ENCODE data around the gene GKN2. TPM values are rescaled to one million over a fixed set of nuclear protein-coding genes. Genes with fewer than 3 reads are reported as not detected.
A peak's percentile ranks its signal among the peaks of the same experiment; 100 is the strongest.

Gene GKN2
- total and polyA plus RNA-seq, 9 of the 15 experiments (the other 6 are each of a cell fraction or from before 2014, with no cell fraction given), result not detected

DNA sequence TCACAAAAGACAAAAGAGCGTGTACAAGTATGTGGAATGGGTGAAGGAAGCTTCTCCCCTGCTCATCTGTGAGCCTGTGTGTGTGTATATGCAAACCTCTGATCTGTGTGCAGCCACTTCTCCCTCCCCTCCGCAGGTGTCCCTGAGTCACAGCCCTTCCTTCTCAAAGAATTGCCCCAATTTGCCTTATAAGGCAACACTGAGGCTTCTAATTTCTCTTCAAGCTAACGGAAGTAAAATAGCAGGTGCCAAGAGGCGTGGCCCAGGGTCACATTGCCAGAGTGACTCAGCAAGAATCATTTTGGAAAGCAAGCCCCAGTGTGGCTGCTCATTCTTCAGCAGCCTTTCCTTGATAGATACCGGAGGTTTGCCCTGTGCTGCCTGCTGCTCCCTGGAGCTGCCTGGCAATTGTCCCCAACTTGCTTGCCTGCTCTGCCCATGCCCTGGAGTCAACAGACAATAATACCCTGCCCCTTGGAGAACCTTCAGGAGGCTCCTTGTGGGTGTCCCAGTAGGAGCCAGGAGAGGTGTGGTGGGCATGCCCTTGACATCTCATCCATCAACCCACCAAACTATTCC lies 44.2 kb downstream of the GKN2 start (continued):
- TF ChIP-seq KAT8 (IDR thresholded peaks at IDR 0.05; ENCODE audit: low read depth) (no peak), SNRNP70 (optimal IDR thresholded peaks at IDR 0.05; ENCODE audit: low read depth, low read length) (no peak), SMAD3 (CRISPR knock-in tag; conservative IDR thresholded peaks at IDR 0.05) (no peak), ZC3H4 (CRISPR knock-in tag; IDR thresholded peaks at IDR 0.05; ENCODE audit: borderline replicate concordance) (no peak), BRD9 (IDR thresholded peaks at IDR 0.05; ENCODE audit: low read depth, partially characterized antibody) (no peak), MYBL2 (IDR thresholded peaks at IDR 0.05; ENCODE audit: low read depth) (no peak), MYBL2 (CRISPR knock-in tag; IDR thresholded peaks at IDR 0.05; ENCODE audit: borderline replicate concordance) (no peak), ZNF57 (CRISPR knock-in tag; IDR thresholded peaks at IDR 0.05) (no peak), SNIP1 (IDR thresholded peaks at IDR 0.05; ENCODE audit: low read depth) (no peak), HIVEP1 (CRISPR knock-in tag; IDR thresholded peaks at IDR 0.05) (no peak), ARNT (IDR thresholded peaks at IDR 0.05) (no peak)
- TF ChIP-seq, protein P1, sequence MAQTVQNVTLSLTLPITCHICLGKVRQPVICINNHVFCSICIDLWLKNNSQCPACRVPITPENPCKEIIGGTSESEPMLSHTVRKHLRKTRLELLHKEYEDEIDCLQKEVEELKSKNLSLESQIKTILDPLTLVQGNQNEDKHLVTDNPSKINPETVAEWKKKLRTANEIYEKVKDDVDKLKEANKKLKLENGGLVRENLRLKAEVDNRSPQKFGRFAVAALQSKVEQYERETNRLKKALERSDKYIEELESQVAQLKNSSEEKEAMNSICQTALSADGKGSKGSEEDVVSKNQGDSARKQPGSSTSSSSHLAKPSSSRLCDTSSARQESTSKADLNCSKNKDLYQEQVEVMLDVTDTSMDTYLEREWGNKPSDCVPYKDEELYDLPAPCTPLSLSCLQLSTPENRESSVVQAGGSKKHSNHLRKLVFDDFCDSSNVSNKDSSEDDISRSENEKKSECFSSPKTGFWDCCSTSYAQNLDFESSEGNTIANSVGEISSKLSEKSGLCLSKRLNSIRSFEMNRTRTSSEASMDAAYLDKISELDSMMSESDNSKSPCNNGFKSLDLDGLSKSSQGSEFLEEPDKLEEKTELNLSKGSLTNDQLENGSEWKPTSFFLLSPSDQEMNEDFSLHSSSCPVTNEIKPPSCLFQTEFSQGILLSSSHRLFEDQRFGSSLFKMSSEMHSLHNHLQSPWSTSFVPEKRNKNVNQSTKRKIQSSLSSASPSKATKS (CRISPR knock-in tag; IDR thresholded peaks at IDR 0.05), result no peak
- TF ChIP-seq, protein P2, sequence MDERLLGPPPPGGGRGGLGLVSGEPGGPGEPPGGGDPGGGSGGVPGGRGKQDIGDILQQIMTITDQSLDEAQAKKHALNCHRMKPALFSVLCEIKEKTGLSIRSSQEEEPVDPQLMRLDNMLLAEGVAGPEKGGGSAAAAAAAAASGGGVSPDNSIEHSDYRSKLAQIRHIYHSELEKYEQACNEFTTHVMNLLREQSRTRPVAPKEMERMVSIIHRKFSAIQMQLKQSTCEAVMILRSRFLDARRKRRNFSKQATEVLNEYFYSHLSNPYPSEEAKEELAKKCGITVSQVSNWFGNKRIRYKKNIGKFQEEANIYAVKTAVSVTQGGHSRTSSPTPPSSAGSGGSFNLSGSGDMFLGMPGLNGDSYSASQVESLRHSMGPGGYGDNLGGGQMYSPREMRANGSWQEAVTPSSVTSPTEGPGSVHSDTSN (CRISPR knock-in tag; IDR thresholded peaks at IDR 0.05; ENCODE audit: low read depth), result no peak
- TF ChIP-seq, protein P2 (tag; conservative IDR thresholded peaks at IDR 0.05; ENCODE audit: low read depth), result peak; percentile 45; the same call in 1 of the 2 replicates
- TF ChIP-seq, protein P3, sequence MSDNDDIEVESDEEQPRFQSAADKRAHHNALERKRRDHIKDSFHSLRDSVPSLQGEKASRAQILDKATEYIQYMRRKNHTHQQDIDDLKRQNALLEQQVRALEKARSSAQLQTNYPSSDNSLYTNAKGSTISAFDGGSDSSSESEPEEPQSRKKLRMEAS (CRISPR knock-in tag; IDR thresholded peaks at IDR 0.05), result peak; percentile 61
- TF ChIP-seq, protein P4, sequence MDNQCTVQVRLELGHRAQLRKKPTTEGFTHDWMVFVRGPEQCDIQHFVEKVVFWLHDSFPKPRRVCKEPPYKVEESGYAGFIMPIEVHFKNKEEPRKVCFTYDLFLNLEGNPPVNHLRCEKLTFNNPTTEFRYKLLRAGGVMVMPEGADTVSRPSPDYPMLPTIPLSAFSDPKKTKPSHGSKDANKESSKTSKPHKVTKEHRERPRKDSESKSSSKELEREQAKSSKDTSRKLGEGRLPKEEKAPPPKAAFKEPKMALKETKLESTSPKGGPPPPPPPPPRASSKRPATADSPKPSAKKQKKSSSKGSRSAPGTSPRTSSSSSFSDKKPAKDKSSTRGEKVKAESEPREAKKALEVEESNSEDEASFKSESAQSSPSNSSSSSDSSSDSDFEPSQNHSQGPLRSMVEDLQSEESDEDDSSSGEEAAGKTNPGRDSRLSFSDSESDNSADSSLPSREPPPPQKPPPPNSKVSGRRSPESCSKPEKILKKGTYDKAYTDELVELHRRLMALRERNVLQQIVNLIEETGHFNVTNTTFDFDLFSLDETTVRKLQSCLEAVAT (IDR thresholded peaks at IDR 0.05), result no peak
- TF ChIP-seq, protein P5, sequence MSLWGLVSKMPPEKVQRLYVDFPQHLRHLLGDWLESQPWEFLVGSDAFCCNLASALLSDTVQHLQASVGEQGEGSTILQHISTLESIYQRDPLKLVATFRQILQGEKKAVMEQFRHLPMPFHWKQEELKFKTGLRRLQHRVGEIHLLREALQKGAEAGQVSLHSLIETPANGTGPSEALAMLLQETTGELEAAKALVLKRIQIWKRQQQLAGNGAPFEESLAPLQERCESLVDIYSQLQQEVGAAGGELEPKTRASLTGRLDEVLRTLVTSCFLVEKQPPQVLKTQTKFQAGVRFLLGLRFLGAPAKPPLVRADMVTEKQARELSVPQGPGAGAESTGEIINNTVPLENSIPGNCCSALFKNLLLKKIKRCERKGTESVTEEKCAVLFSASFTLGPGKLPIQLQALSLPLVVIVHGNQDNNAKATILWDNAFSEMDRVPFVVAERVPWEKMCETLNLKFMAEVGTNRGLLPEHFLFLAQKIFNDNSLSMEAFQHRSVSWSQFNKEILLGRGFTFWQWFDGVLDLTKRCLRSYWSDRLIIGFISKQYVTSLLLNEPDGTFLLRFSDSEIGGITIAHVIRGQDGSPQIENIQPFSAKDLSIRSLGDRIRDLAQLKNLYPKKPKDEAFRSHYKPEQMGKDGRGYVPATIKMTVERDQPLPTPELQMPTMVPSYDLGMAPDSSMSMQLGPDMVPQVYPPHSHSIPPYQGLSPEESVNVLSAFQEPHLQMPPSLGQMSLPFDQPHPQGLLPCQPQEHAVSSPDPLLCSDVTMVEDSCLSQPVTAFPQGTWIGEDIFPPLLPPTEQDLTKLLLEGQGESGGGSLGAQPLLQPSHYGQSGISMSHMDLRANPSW (CRISPR knock-in tag; IDR thresholded peaks at IDR 0.05), result no peak
- TF ChIP-seq, protein P6, sequence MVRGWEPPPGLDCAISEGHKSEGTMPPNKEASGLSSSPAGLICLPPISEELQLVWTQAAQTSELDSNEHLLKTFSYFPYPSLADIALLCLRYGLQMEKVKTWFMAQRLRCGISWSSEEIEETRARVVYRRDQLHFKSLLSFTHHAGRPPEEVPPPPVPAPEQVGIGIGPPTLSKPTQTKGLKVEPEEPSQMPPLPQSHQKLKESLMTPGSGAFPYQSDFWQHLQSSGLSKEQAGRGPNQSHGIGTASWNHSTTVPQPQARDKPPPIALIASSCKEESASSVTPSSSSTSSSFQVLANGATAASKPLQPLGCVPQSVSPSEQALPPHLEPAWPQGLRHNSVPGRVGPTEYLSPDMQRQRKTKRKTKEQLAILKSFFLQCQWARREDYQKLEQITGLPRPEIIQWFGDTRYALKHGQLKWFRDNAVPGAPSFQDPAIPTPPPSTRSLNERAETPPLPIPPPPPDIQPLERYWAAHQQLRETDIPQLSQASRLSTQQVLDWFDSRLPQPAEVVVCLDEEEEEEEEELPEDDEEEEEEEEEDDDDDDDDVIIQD (CRISPR knock-in tag; IDR thresholded peaks at IDR 0.05), result no peak

Measured in K562 (cell line).